Upper lobe of left lung (tissue), 6 donors: ENCODE data around the gene GBX2. TPM values are rescaled to one million over a fixed set of nuclear protein-coding genes. Genes with fewer than 3 reads are reported as not detected.

Experiments used
- ATAC-seq, 2 donors: fragments of 200-7000 bp; cut with Tn5 transposase; one replicate each; pipeline ENCODE4 v1.9.1; 2022; ENCODE audit warnings: mild to moderate bottlenecking in 2 of 2, moderate library complexity in 2 of 2; ENCODE audit not compliant: low FRiP score in 2 of 2
- DNase-seq, 2 donors: peaks; one replicate each; pipeline ENCODE4 v3.0.0-alpha.2; 2019 to 2020
- H3K27ac ChIP-seq, 4 donors: fragments of 200-600 bp; sonication (generic); one replicate each; pipeline ENCODE4 v1.5.1; 2016 to 2019
- H3K27me3 ChIP-seq, 4 donors: fragments of 200-600 bp; sonication (generic); one replicate each; pipeline ENCODE4 v1.5.1; 2017 to 2019
- H3K36me3 ChIP-seq, 4 donors: fragments of 200-600 bp; sonication (generic); one replicate each; pipeline ENCODE4 v1.5.1; 2016 to 2019
- H3K4me1 ChIP-seq, 4 donors: fragments of 200-600 bp; sonication (generic); one replicate each; pipeline ENCODE4 v1.5.1; 2018 to 2019
- H3K4me3 ChIP-seq, 4 donors: fragments of 200-600 bp; sonication (generic); one replicate each; pipeline ENCODE4 v1.5.1; 2017 to 2019; ENCODE audit warnings: mild to moderate bottlenecking in 2 of 4, moderate library complexity in 1 of 4
- H3K9me3 ChIP-seq, 4 donors: fragments of 200-600 bp; sonication (generic); one replicate each; pipeline ENCODE4 v1.5.1; 2018 to 2019
- EP300 ChIP-seq, 4 donors: sonication (generic); formaldehyde crosslinking; IDR thresholded peaks; one replicate each; pipeline ENCODE4 v1.5.1; 2017; ENCODE audit warnings: antibody characterized with exemption in 4 of 4, control low read depth in 2 of 4
- POLR2A ChIP-seq, 4 donors: fragments of 450-650 bp; IDR thresholded peaks; one replicate each; pipeline ENCODE4 v1.5.1; 2016 to 2017; ENCODE audit warnings: antibody characterized with exemption in 4 of 4, mild to moderate bottlenecking in 2 of 4
- POLR2AphosphoS5 ChIP-seq, 2 donors: sonication (generic); formaldehyde crosslinking; IDR thresholded peaks; one replicate each; pipeline ENCODE4 v1.5.1; 2017; ENCODE audit warnings: antibody characterized with exemption in 2 of 2
- WGBS, 2 donors: methylation state at CpG; one replicate each; pipeline ENCODE4 v1.1.5; 2017 to 2018; 5-methylcytosine and 5-hydroxymethylcytosine counted together
- total RNA-seq, 6 donors: library from RNA; depleted of rRNA in 4 of 6; stranded (reverse); fragments of >200 nt in 4 of 6; gene quantifications; one replicate each; pipeline versions ENCODE4 v1.1.0 to v1.2.1, GENCODE V29; 2016 to 2021
- TF ChIP-seq, protein P1 (sequence below), 6 experiments: fragments of 450-650 bp in 4 of 6; fragments of 200-600 bp in 2 of 6; sonication (generic) in 2 of 6; IDR thresholded peaks; one replicate each; pipeline ENCODE4 v1.5.1; 2016 to 2019; ENCODE audit warnings: antibody characterized with exemption in 6 of 6
- donor health status: DM: no; HTN: no; CAD: no; lungs with moderate emphysema.
- donor health status: DM: no; HTN: yes; CAD: no; lungs with severe emphysema.

Gene GBX2
- total RNA-seq, 6 donors from 2014 or later: not detected

DNA sequence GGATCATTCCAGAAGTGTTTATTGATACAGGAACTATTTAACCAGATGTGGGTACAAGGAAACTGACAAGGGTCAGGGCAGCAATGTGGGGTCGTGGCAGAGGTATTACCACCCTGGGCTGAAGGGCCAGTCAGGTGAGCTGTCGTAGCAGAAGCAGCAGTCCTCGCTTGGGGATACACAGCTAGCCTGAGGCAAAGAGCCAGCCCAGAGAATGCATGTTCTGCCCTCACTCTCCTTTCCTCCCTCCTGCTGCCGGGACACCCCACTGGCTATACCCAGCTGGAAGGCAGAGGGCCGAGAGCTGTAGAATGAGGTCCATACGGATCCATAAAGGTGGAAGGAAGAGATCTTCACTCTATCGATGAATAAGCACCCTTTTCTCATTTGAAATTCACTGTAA is 32.2 kb upstream of the GBX2 start:
- Histone ChIP-seq H3K36me3 (no peaks in the 10 kb centered on the region), H3K9me3 (no peaks in the 10 kb centered on the region), H3K27me3 (no peaks in the 10 kb centered on the region), H3K27ac (no peak overlapping the region), H3K4me3 (no peak overlapping the region), H3K4me1 (no peaks in the 10 kb centered on the region)
- ATAC-seq (no peak), DNase-seq (no peak)
- WGBS, 2 donors: 65 to 73% methylated on average over 7 of the region's 7 CpGs
- TF ChIP-seq EP300 (IDR thresholded peaks at IDR 0.05) (no peak), POLR2A (IDR thresholded peaks at IDR 0.05) (no peak), POLR2AphosphoS5 (IDR thresholded peaks at IDR 0.05) (no peak)
- TF ChIP-seq, protein P1, sequence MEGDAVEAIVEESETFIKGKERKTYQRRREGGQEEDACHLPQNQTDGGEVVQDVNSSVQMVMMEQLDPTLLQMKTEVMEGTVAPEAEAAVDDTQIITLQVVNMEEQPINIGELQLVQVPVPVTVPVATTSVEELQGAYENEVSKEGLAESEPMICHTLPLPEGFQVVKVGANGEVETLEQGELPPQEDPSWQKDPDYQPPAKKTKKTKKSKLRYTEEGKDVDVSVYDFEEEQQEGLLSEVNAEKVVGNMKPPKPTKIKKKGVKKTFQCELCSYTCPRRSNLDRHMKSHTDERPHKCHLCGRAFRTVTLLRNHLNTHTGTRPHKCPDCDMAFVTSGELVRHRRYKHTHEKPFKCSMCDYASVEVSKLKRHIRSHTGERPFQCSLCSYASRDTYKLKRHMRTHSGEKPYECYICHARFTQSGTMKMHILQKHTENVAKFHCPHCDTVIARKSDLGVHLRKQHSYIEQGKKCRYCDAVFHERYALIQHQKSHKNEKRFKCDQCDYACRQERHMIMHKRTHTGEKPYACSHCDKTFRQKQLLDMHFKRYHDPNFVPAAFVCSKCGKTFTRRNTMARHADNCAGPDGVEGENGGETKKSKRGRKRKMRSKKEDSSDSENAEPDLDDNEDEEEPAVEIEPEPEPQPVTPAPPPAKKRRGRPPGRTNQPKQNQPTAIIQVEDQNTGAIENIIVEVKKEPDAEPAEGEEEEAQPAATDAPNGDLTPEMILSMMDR (IDR thresholded peaks at IDR 0.05): no peak

DNA sequence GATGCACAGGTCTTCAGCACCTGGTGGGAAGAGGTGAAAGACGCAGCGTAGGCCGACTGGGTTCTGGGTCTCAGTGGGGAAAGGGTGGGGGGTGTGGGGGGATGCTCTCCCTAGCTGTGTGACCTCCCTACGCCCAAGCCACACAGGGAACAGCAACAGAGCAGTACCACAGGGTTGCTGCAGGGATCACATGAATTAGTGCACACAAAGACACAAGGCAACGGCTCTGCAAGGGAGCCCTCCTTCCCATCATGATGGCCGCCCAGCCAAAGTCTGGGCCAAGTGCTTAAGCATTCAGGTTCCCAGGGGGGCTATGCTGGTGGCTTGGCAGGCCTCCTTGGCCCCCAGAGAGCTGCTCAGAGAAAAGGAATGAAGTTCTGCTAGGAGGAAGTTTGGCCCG is 28.2 kb upstream of the GBX2 start:
- no peak overlapping the region for H3K4me3 ChIP-seq
- DNase-seq (no peak), ATAC-seq (no peak)
- TF ChIP-seq POLR2AphosphoS5 (IDR thresholded peaks at IDR 0.05) (no peak), POLR2A (IDR thresholded peaks at IDR 0.05) (no peak), EP300 (IDR thresholded peaks at IDR 0.05) (no peak)
- TF ChIP-seq, protein P1 (IDR thresholded peaks at IDR 0.05): no peak
- WGBS, 2 donors: 73 to 74% methylated on average over 5 to 7 of the region's 7 CpGs
- no peaks in the 10 kb centered on the region for H3K9me3 ChIP-seq
- no peak overlapping the region for H3K27ac ChIP-seq
- no peaks in the 10 kb centered on the region for H3K4me1 ChIP-seq
- no peaks in the 10 kb centered on the region for H3K27me3 ChIP-seq
- H3K36me3 ChIP-seq: no peaks in the 10 kb centered on the region

DNA sequence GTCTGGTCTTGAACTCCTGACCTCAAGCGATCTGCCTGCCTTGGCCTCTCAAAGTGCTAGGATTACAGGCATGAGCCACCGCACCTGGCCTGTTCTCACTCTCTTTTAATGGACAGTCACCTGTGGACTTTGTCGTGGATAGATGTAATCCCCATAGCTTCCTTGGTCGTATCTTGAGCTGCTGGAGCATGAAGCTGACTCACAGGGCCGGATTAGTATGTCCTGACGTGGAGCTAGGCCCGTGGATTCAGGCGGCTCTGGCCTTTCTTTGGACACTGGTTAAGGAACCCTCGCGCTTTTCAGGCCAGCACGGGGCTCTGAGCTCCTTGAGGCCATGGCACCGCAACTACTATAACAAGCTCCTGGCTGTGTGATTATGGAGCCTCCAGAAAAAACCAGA is 27.5 kb upstream of the GBX2 start:
- TF ChIP-seq EP300 (IDR thresholded peaks at IDR 0.05): no peak
- TF ChIP-seq POLR2AphosphoS5 (IDR thresholded peaks at IDR 0.05): no peak
- TF ChIP-seq POLR2A (IDR thresholded peaks at IDR 0.05): no peak
- TF ChIP-seq, protein P1 (IDR thresholded peaks at IDR 0.05): no peak
- no peak overlapping the region for H3K4me3 ChIP-seq
- no peaks in the 10 kb centered on the region for H3K27me3 ChIP-seq
- H3K27ac ChIP-seq: no peak overlapping the region
- no peaks in the 10 kb centered on the region for H3K4me1 ChIP-seq
- no peaks in the 10 kb centered on the region for H3K36me3 ChIP-seq
- H3K9me3 ChIP-seq: no peaks in the 10 kb centered on the region
- no peak for ATAC-seq
- 87 to 88% methylated on average over 11 to 12 of the region's 12 CpGs for WGBS, 2 donors
- DNase-seq: no peak

DNA sequence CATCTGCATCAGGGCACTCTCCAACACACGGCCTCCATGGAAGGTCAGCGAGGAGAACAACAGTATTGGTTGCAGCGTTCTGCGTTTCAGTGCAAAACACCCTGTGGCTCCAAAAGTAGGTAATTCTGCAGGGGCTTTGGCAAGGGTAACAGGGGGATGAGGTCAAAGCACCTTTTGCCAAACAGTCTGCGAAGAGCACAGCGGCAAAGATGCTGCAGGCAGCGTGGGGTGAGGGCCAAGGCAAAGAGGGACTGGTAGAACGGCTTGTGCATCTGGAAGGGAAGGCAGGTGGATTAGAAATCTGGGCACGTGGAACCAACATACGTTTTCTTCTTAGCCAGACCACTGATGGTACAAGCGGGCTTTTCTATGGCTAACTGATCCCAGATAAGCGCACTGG is 26.6 kb upstream of the GBX2 start:
- no peak for TF ChIP-seq EP300 (IDR thresholded peaks at IDR 0.05)
- no peak for TF ChIP-seq POLR2A (IDR thresholded peaks at IDR 0.05)
- no peak for TF ChIP-seq POLR2AphosphoS5 (IDR thresholded peaks at IDR 0.05)
- TF ChIP-seq, protein P1 (IDR thresholded peaks at IDR 0.05): no peak
- WGBS, 2 donors: 89 to 99% methylated on average over 10 to 12 of the region's 12 CpGs
- no peak overlapping the region for H3K4me3 ChIP-seq
- no peak overlapping the region for H3K27ac ChIP-seq
- H3K9me3 ChIP-seq: no peaks in the 10 kb centered on the region
- H3K36me3 ChIP-seq: no peaks in the 10 kb centered on the region
- no peak for DNase-seq
- ATAC-seq: no peak
- H3K4me1 ChIP-seq: no peaks in the 10 kb centered on the region
- no peaks in the 10 kb centered on the region for H3K27me3 ChIP-seq

DNA sequence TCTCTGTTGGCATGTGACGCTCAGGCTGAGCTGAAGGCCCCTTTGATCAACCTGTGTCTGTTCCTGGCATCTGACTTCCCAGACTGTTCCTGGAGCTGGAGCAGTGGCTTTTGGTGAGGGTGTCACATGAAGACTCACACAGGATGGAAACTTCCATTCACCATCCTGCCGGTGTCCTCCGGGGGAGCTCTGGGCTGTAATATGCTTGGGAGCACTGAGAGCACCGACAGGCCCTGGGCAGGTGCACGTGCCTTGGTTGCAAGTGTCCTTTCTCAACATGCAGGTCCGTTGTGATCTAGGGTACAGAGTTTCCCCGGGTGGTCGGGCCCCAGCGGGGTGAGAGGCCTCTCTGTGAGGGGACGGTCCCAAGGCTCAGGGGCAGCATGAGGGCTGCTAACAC is 24.8 kb upstream of the GBX2 start:
- Histone ChIP-seq H3K36me3 (no peaks in the 10 kb centered on the region), H3K4me1 (no peaks in the 10 kb centered on the region), H3K4me3 (no peak overlapping the region), H3K9me3 (no peaks in the 10 kb centered on the region), H3K27me3 (no peaks in the 10 kb centered on the region), H3K27ac (no peak overlapping the region)
- DNase-seq (no peak), ATAC-seq (no peak)
- WGBS, 2 donors: 79 to 81% methylated on average over 8 to 10 of the region's 10 CpGs
- TF ChIP-seq POLR2AphosphoS5 (IDR thresholded peaks at IDR 0.05) (no peak), POLR2A (IDR thresholded peaks at IDR 0.05) (no peak), EP300 (IDR thresholded peaks at IDR 0.05) (no peak)
- TF ChIP-seq, protein P1 (IDR thresholded peaks at IDR 0.05): no peak
